ENCODE results near the gene ATF7.
"Not testable (repeated sequence)": the region's sequence is repeated elsewhere in the genome, so short reads cannot be mapped to it uniquely, and the experiment has no call there.

DNA sequence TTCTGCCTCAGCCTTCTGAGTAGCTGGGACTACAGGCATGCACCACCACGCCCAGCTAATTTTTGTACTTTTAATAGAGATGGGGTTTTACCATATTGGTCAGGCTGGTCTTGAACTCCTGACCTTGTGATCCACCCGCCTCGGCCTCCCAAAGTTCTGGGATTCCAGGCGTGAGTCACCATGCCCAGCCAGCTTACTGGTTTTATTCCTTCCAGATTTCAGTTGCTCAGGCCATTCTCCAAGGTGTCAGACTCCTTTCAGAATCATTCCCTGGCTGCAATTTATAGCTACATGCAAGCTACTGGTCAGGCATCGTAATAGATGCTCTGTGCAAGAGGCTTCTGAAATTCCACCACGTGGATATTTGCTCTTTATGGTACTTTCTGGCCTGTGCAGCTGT, 144.7 kb downstream of the ATF7 start:
- TF ChIP-seq ZNF555 (tag by site-specific recombination; conservative IDR thresholded peaks at IDR 0.05); ZNF155 (tag by site-specific recombination; IDR thresholded peaks at IDR 0.05); ZNF660 (tag by site-specific recombination; IDR thresholded peaks at IDR 0.05); ZNF133 (tag by site-specific recombination; IDR thresholded peaks at IDR 0.05): not testable (repeated sequence)
- TF ChIP-seq, protein P1, sequence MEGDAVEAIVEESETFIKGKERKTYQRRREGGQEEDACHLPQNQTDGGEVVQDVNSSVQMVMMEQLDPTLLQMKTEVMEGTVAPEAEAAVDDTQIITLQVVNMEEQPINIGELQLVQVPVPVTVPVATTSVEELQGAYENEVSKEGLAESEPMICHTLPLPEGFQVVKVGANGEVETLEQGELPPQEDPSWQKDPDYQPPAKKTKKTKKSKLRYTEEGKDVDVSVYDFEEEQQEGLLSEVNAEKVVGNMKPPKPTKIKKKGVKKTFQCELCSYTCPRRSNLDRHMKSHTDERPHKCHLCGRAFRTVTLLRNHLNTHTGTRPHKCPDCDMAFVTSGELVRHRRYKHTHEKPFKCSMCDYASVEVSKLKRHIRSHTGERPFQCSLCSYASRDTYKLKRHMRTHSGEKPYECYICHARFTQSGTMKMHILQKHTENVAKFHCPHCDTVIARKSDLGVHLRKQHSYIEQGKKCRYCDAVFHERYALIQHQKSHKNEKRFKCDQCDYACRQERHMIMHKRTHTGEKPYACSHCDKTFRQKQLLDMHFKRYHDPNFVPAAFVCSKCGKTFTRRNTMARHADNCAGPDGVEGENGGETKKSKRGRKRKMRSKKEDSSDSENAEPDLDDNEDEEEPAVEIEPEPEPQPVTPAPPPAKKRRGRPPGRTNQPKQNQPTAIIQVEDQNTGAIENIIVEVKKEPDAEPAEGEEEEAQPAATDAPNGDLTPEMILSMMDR (tag by site-specific recombination; IDR thresholded peaks at IDR 0.05): not testable (repeated sequence)

Measured in HEK293 (cell line).